ENCODE data around the gene GIPC3.

GRCh38 chr19:3580156-3580934 lies 4.9 kb upstream of the GIPC3 start:
- no peak for TF ChIP-seq POLR2A (IDR thresholded peaks at IDR 0.05; ENCODE audit: extremely low read depth, insufficient read length)
- TF ChIP-seq, protein P1, sequence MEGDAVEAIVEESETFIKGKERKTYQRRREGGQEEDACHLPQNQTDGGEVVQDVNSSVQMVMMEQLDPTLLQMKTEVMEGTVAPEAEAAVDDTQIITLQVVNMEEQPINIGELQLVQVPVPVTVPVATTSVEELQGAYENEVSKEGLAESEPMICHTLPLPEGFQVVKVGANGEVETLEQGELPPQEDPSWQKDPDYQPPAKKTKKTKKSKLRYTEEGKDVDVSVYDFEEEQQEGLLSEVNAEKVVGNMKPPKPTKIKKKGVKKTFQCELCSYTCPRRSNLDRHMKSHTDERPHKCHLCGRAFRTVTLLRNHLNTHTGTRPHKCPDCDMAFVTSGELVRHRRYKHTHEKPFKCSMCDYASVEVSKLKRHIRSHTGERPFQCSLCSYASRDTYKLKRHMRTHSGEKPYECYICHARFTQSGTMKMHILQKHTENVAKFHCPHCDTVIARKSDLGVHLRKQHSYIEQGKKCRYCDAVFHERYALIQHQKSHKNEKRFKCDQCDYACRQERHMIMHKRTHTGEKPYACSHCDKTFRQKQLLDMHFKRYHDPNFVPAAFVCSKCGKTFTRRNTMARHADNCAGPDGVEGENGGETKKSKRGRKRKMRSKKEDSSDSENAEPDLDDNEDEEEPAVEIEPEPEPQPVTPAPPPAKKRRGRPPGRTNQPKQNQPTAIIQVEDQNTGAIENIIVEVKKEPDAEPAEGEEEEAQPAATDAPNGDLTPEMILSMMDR (IDR thresholded peaks at IDR 0.05; ENCODE audit: low read depth, low read length), result no peak
- no peak for TF ChIP-seq MYC (IDR thresholded peaks at IDR 0.05; ENCODE audit: low read depth, low read length)
- TF ChIP-seq, protein P2, sequence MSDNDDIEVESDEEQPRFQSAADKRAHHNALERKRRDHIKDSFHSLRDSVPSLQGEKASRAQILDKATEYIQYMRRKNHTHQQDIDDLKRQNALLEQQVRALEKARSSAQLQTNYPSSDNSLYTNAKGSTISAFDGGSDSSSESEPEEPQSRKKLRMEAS (IDR thresholded peaks at IDR 0.05; ENCODE audit: low read depth, low read length), result no peak
